Activated CD4-positive, alpha-beta T cell treated with anti-CD3 and anti-CD28 coated beads, Interleukin-2, amount 10 ng/mL, durations not matched to agents 7 days and 5 days (primary cell): ENCODE results near the gene NRBP1. TPM values are rescaled to one million over a fixed set of nuclear protein-coding genes. Genes with fewer than 3 reads are reported as not detected.

Experiments used
- CTCF ChIA-PET: fragments of 350-600 bp; sonication (Branson Sonifier 250); formaldehyde crosslinking; loops from one replicate; lab custom pipeline; 2021; ENCODE audit warnings: antibody characterized with exemption; lab: Charles Lee
- POLR2A ChIA-PET: fragments of 350-600 bp; sonication (Branson Sonifier 250); formaldehyde crosslinking; loops from one replicate; lab custom pipeline; 2021; ENCODE audit warnings: antibody characterized with exemption; lab: Charles Lee
- DNase-seq: peaks from one replicate; pipeline ENCODE4 v3.0.0-alpha.2; 2020
- H3K27ac Mint-ChIP-seq: one replicate; pipeline ENCODE4 v1.8.0; 2021; ENCODE audit warnings: mild to moderate bottlenecking, moderate library complexity, mixed read lengths
- H3K27me3 Mint-ChIP-seq: one replicate; pipeline ENCODE4 v1.8.0; 2021; ENCODE audit warnings: mixed read lengths
- H3K36me3 Mint-ChIP-seq: one replicate; pipeline ENCODE4 v1.8.0; 2021; ENCODE audit warnings: low read depth, mixed read lengths
- H3K4me1 Mint-ChIP-seq: one replicate; pipeline ENCODE4 v1.8.0; 2021; ENCODE audit warnings: mixed read lengths
- H3K4me3 Mint-ChIP-seq: one replicate; pipeline ENCODE4 v1.8.0; 2021; ENCODE audit warnings: mild to moderate bottlenecking, moderate library complexity, mixed read lengths
- H3K9me3 Mint-ChIP-seq: one replicate; pipeline ENCODE4 v1.8.0; 2021; ENCODE audit warnings: mixed read lengths
- total RNA-seq, 2 experiments: library from RNA; stranded (reverse); gene quantifications; one replicate each; pipeline ENCODE4 v1.2.3, GENCODE V29; 2021

NRBP1 gene
- total RNA-seq, 2 experiments from 2014 or later, result 77.1 to 82.3 TPM

DNA sequence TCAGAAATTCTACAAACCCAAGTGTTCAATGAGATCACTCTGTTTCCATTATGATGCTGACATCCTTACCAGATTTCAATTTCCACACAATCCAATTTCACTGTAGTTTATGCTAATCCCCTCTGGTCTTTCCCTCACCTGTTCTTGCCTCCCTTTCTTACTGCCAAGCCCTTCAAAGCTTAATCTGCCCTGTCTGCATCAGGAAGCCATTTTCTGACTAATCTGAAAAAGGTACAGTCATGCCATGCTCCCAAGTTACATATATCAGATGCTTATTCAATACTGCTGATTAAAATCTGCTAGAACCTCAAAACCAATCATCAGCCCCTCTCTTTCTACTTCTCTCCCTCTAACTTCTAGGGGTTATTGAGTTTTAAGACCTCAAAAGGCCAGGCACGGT lies 22.7 kb downstream of the NRBP1 start:
- no peaks in the 10 kb centered on the region for H3K9me3 Mint-ChIP-seq
- peaks cover 6% of the 10 kb centered on the region for H3K4me1 Mint-ChIP-seq
- H3K27ac Mint-ChIP-seq, result no peak overlapping the region
- no peaks in the 10 kb centered on the region for H3K36me3 Mint-ChIP-seq
- CTCF ChIA-PET, result no interaction called here
- H3K4me3 Mint-ChIP-seq, result no peak overlapping the region
- no peak for DNase-seq
- POLR2A ChIA-PET, result no interaction called here
- no peaks in the 10 kb centered on the region for H3K27me3 Mint-ChIP-seq

DNA sequence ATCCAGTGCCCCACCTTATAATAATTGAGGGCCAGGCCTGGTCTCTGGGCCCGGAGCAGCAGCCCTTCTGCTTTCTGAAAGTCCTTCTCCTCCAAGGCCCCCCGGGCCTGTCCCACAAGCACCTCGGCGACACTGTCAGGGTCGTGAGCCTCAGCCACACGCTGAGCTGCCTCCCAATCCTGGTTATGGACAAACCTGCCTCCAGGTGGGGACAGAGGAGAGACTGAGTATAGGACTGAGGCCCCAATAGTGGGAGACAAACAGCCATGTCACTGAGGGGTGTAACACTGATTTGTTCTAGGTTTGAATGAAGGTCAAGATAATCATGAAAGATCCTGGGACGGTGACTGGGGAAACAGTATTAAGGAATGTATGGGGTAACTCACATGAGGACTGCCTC lies 25.5 kb downstream of the NRBP1 start:
- Mint-ChIP-seq H3K4me1 (peaks cover 2% of the 10 kb centered on the region), H3K4me3 (no peak overlapping the region), H3K27me3 (no peaks in the 10 kb centered on the region), H3K27ac (no peak overlapping the region), H3K36me3 (no peaks in the 10 kb centered on the region), H3K9me3 (no peaks in the 10 kb centered on the region)
- POLR2A ChIA-PET, result no interaction called here
- no peak for DNase-seq
- CTCF ChIA-PET, result interaction anchor here (1.0 to 2.5 kb wide), 4 partner anchors 10 to 230 kb away, joined by 3 to 9 read pairs (median 4); no protein-coding TSS in a partner anchor

DNA sequence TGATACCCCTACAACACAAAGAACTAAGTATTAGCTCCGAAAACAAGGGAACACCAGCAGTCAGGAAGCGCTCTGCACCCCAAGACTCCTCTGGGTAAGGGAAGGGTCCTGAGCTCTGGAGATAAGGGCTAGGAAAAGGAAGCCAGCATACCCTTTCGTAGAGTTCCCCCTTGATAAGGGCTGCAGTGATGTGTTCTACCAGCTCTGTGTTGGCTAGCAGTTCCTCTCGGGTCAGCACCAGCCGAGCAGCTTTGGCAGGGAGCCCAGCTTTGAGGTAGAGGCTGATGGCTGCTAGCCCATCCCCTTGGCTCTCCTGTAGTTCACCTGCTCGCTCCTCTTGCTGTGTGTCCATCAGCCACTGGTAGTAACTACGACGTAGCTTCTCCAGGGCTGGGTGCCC lies 32.7 kb downstream of the NRBP1 start:
- ChIA-PET POLR2A (no interaction called here), CTCF (interaction anchor here (0.7 to 3.2 kb wide), 3 partner anchors 12 to 222 kb away, joined by 5 to 10 read pairs (median 7); no protein-coding TSS in a partner anchor)
- Mint-ChIP-seq H3K27me3 (no peaks in the 10 kb centered on the region), H3K36me3 (no peaks in the 10 kb centered on the region), H3K4me1 (no peaks in the 10 kb centered on the region), H3K9me3 (no peaks in the 10 kb centered on the region), H3K27ac (no peak overlapping the region), H3K4me3 (no peak overlapping the region)
- DNase-seq, result no peak

DNA sequence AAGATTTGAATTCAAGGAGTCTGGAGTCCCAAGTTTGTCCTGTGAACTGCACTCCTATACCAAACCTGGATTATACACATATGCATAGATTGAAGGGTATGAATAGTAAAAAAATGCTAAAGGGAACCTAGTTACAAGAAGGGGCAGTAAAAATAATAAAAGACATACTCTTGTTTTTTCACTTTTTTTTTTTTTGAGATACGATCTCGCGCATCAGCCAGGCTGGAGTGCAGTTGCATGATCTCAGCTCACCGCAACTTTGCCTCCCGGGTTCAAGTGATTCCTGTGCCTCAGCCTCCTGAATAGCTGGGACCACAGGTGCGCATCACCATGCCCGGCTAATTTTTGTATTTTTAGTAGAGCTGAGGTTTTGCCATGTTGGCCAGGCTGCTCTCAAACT lies 36.0 kb downstream of the NRBP1 start:
- ChIA-PET CTCF (interaction anchor here (0.7 to 1.9 kb wide), 2 partner anchors 11 to 55 kb away, joined by 3 to 9 read pairs; partner anchors contain the start of gene PPM1G), POLR2A (no interaction called here)
- no peak overlapping the region for H3K27ac Mint-ChIP-seq
- no peak for DNase-seq
- no peaks in the 10 kb centered on the region for H3K27me3 Mint-ChIP-seq
- no peaks in the 10 kb centered on the region for H3K36me3 Mint-ChIP-seq
- no peaks in the 10 kb centered on the region for H3K9me3 Mint-ChIP-seq
- no peaks in the 10 kb centered on the region for H3K4me1 Mint-ChIP-seq
- H3K4me3 Mint-ChIP-seq, result no peak overlapping the region

DNA sequence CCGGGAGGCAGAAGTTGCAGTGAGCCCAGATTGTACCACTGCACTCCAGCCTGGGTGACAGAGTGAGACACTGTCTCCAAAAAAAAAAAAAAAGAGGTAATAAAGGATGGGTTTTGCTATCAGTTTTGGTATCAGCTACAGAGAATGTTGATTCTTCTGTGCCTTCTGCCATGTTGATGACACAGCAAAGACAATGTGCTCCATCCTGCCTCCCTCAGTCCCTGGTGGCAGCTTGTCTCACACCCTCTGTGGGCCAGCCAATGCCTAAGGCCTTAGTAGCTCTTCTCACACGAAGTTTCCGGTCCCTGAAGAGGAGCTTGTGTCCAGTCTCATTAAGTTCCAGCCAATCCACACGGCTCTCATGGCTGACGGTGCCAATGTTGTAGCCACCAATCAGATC lies 43.5 kb downstream of the NRBP1 start:
- Mint-ChIP-seq H3K27ac (no peak overlapping the region), H3K4me3 (no peak overlapping the region), H3K36me3 (peaks cover 7% of the 10 kb centered on the region), H3K27me3 (no peaks in the 10 kb centered on the region), H3K4me1 (no peaks in the 10 kb centered on the region), H3K9me3 (no peaks in the 10 kb centered on the region)
- ChIA-PET POLR2A (no interaction called here), CTCF (interaction anchor here (0.9 to 1.2 kb wide), 2 partner anchors 11 to 33 kb away, joined by 3 to 4 read pairs; no protein-coding TSS in a partner anchor)
- no peak for DNase-seq

DNA sequence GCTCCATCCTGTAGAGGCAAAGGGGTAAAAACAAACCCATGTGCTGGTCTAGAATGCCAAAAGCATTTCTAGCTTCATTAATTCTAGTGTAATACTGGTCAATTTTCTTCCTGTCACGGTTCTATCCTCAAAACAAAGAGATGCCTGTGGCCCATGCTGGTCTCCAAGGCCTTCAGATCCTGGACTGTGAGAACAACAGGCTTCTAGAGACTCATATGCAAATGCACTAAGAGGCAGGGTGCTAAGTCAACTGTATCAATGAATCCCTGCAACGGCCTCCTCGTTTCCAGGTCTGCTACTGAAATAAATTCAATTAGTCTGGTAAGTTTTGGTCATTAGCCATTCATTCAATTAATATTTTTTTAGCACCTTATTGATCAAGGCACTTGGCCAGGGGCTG lies 57.1 kb downstream of the NRBP1 start:
- no peaks in the 10 kb centered on the region for H3K36me3 Mint-ChIP-seq
- H3K27me3 Mint-ChIP-seq, result no peaks in the 10 kb centered on the region
- no peak for DNase-seq
- no peak overlapping the region for H3K27ac Mint-ChIP-seq
- H3K9me3 Mint-ChIP-seq, result no peaks in the 10 kb centered on the region
- no peak overlapping the region for H3K4me3 Mint-ChIP-seq
- peaks cover 20% of the 10 kb centered on the region for H3K4me1 Mint-ChIP-seq
- CTCF ChIA-PET, result no interaction called here
- POLR2A ChIA-PET, result no interaction called here

DNA sequence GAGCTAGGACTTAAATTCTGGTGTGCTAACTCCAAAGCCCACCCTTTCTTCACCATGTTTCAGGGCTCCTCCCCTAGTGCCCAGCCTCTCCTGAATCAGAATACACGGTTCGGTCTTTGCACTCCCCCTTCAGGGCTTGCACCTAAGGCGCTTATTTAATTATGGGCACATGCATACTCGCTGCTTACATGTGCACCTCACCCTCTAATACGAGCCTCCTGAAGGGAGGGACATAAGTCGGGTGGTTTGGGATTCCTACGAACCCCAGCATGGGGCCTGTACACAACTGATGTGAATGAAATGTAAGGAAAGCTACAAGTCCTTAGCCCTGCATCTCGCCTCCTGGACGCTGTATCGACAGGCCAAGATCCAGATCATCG lies 60.7 kb downstream of the NRBP1 start:
- Mint-ChIP-seq H3K36me3 (no peaks in the 10 kb centered on the region), H3K4me1 (peaks cover 27% of the 10 kb centered on the region), H3K9me3 (no peaks in the 10 kb centered on the region), H3K4me3 (peak overlapping the region; percentile 81), H3K27ac (peak overlapping the region; percentile 90), H3K27me3 (peaks cover 10% of the 10 kb centered on the region)
- no peak for DNase-seq
- ChIA-PET CTCF (no interaction called here), POLR2A (no interaction called here)

DNA sequence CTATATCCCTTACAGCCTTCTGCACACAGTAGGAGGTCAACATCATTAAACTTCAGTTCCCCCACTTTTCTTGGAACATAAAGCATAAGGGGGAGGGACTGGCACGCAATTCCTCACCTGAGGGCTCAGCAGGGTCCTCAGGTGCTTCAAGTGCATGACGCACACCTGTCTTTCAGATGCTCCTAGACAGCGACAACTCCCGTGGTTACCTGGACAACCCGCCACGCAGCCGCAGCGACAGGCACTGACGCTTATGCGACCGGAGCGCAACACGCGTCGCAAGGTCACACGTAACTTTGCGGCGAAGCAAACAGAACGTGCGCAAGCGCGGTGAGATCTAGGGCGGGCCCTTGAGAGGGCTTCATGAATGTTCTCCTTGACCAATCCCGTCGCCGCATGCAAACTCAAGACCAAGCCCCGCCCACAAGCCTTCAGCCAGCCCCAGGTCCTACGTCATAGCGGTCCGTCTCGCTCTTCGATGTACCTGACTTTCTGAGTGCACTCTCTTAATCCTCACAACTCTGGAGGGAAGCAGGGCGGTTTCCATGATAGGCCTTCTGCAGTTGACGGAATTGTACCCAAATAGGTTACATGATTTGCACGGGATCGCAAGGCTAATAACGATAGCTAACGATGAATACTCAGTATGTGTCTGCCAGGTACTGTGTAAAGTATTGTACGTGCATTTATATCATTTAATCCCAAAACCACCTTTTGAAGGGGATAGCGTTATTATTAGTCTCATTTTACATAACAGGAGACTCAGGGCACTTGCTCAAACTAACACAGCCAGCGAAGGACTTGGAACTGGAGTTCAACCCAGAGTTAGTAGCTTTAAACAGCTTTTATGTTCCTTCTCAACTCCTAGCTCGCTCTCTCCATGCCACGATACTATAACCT lies 61.3 kb downstream of the NRBP1 start, which contains the start of gene IFT172:
IFT172 (minus strand) TSS at position 246 of the 900 bp plus-strand sequence; CDS start at position 156, 90 bp downstream.
- H3K4me3 Mint-ChIP-seq, result peak within 1 kb of the TSS; percentile 81
- H3K27ac Mint-ChIP-seq, result peak within 1 kb of the TSS; percentile 90
- peak; percentile 100 for DNase-seq
- CTCF ChIA-PET, result interaction anchor here (1.1 kb wide), 1 partner anchor 194 kb away, joined by 3 read pairs; no protein-coding TSS in a partner anchor
- H3K9me3 Mint-ChIP-seq, result no peaks in the 10 kb centered on the region
- H3K27me3 Mint-ChIP-seq, result peaks cover 14% of the 10 kb centered on the region
- H3K4me1 Mint-ChIP-seq, result peaks cover 27% of the 10 kb centered on the region
- POLR2A ChIA-PET, result no interaction called here
- no peaks in the 10 kb centered on the region for H3K36me3 Mint-ChIP-seq

Other genes starting within 250 kb of the NRBP1 start
- gene ATRAID, start 216.6 kb upstream of the NRBP1 start, total RNA-seq, result 10 to 100 TPM; 72.5 to 81.8 TPM
- 10 to 100 TPM; 34.2 to 39.2 TPM for gene SLC5A6, start 216.4 kb upstream of the NRBP1 start, total RNA-seq
- 10 to 100 TPM; 63.7 to 66.1 TPM for gene CAD, start 211.3 kb upstream of the NRBP1 start, total RNA-seq
- under 1 TPM; 0.23 to 0.45 TPM for gene SLC30A3, start 165.6 kb upstream of the NRBP1 start, total RNA-seq
- gene DNAJC5G, start 153.2 kb upstream of the NRBP1 start, total RNA-seq, result not detected
- gene TRIM54, start 146.2 kb upstream of the NRBP1 start, total RNA-seq, result not detected
- 1 to 10 TPM; 2.3 to 2.8 TPM for gene UCN, start 120.2 kb upstream of the NRBP1 start, total RNA-seq
- 10 to 100 TPM; 80.8 to 83.6 TPM for gene MPV17, start 105.5 kb upstream of the NRBP1 start, total RNA-seq
- 10 to 100 TPM; 54.3 to 59.0 TPM for gene GTF3C2, start 71.9 kb upstream of the NRBP1 start, total RNA-seq
- 10 to 100 TPM; 40.9 to 42.2 TPM for gene EIF2B4, start 58.3 kb upstream of the NRBP1 start, total RNA-seq
- 100 to 1,000 TPM; 109 to 120 TPM for gene SNX17, start 58.0 kb upstream of the NRBP1 start, total RNA-seq
- 10 to 100 TPM; 14.3 to 15.4 TPM for gene ZNF513, start 47.9 kb upstream of the NRBP1 start, total RNA-seq
- 100 to 1,000 TPM; 109 TPM for gene PPM1G, start 19.0 kb upstream of the NRBP1 start, total RNA-seq
- 1 to 10 TPM; 7.1 to 8.3 TPM for gene KRTCAP3, start 13.8 kb downstream of the NRBP1 start, total RNA-seq
- 1 to 10 TPM; 9.3 to 9.8 TPM for gene IFT172, start 61.1 kb downstream of the NRBP1 start, total RNA-seq
- not detected for gene FNDC4, start 66.6 kb downstream of the NRBP1 start, total RNA-seq
- gene GCKR, start 68.2 kb downstream of the NRBP1 start, total RNA-seq, result not detected
- 10 to 100 TPM; 42.3 to 51.5 TPM for gene ZNF512, start 154.4 kb downstream of the NRBP1 start, total RNA-seq
- 1 to 10 TPM in 1 of 2 experiments, under 1 TPM in 1; 1.00 to 1.2 TPM for gene CCDC121, start 200.4 kb downstream of the NRBP1 start, total RNA-seq
- 10 to 100 TPM; 36.3 to 44.1 TPM for gene GPN1, start 200.4 kb downstream of the NRBP1 start, total RNA-seq
- 10 to 100 TPM; 34.5 to 36.2 TPM for gene SUPT7L, start 235.0 kb downstream of the NRBP1 start, total RNA-seq
- 10 to 100 TPM; 22.7 to 23.5 TPM for gene SLC4A1AP, start 235.3 kb downstream of the NRBP1 start, total RNA-seq